ENCODE results near the gene WWOX. TPM values are rescaled to one million over a fixed set of nuclear protein-coding genes. Genes with fewer than 3 reads are reported as not detected.
"Not testable (repeated sequence)": the region's sequence is repeated elsewhere in the genome, so short reads cannot be mapped to it uniquely, and the experiment has no call there.

Gene WWOX
- total RNA-seq, 1 donor from 2014 or later, result 34.9 TPM

GRCh38 chr16:79213214-79213613, 1113.8 kb downstream of the WWOX start:
- no peaks in the 10 kb centered on the region for H3K27me3 ChIP-seq (ENCODE audit: control insufficient read depth, insufficient read depth, low read length)
- no peak for TF ChIP-seq CTCF (IDR thresholded peaks at IDR 0.05; ENCODE audit: insufficient read depth, low read length, poor library complexity, severe bottlenecking)
- H3K4me3 ChIP-seq (ENCODE audit: low read depth, low read length), result no peak overlapping the region

DNA sequence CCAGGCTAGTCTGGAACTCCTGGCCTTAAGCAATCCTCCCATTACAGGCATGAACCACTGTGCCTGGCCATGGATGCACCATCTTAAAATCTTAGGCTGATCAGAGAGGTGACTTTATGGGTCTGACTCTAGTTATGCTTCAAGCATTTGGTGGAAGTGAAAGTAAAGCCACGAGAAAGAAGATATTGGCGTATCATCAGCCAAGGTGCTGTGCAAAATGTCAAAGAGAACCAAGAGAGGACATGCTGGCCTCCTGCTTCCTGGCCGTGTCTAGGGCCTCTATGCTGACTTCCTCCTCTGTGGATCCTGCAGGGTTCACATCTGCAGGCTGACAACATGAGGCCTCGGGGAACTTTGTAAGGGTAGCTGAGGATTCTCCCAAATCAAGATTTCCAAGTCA, 1115.8 kb downstream of the WWOX start:
- Histone ChIP-seq H3K4me3 (ENCODE audit: low read depth, low read length) (no peak overlapping the region), H3K36me3 (ENCODE audit: control insufficient read depth, insufficient read depth, low read length) (no peaks in the 10 kb centered on the region), H3K27me3 (ENCODE audit: control insufficient read depth, insufficient read depth, low read length) (no peaks in the 10 kb centered on the region)
- DNase-seq (ENCODE audit: low read depth), result no peak
- no peak for TF ChIP-seq CTCF (IDR thresholded peaks at IDR 0.05; ENCODE audit: insufficient read depth, low read length, poor library complexity, severe bottlenecking)

More at GRCh38 chr16:79213214-79213613, 1113.8 kb downstream of the WWOX start:
- DNase-seq (ENCODE audit: low read depth), result no peak
- no peaks in the 10 kb centered on the region for H3K36me3 ChIP-seq (ENCODE audit: control insufficient read depth, insufficient read depth, low read length)

DNA sequence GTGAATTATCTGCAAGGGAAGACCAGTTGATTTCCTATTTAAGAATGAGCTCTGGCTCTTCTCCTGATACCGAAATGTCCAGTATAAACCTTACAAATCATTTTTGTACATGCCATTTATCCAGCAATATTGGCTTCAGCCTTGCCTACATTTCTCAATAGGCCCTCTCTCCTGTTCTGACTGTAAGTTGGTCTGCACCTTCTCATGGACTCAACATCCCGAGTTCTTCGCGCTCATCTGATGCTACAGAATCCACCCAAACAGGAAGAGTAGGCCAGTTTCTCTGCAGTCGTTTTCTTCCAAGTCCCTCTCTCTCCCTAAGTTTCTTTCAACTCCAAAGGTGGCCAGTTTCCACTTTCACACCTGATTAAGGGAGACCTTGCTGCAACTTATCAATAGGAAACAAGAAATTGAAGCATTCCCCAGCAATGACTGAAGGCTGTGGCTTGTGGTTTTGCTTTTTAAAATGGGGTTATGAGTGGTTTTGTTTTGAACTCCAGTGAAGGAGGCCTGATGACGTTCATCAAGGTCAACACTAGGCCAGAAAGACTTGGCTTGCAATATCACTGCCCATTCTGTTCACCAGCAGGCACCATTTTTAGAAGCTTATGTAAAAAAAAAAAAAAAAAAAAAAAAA, 1118.0 kb downstream of the WWOX start:
- Histone ChIP-seq H3K27me3 (ENCODE audit: control insufficient read depth, insufficient read depth, low read length) (no peaks in the 10 kb centered on the region), H3K36me3 (ENCODE audit: control insufficient read depth, insufficient read depth, low read length) (no peaks in the 10 kb centered on the region), H3K4me3 (ENCODE audit: low read depth, low read length) (no peak overlapping the region)
- no peak for TF ChIP-seq CTCF (IDR thresholded peaks at IDR 0.05; ENCODE audit: insufficient read depth, low read length, poor library complexity, severe bottlenecking)
- DNase-seq (ENCODE audit: low read depth), result no peak

DNA sequence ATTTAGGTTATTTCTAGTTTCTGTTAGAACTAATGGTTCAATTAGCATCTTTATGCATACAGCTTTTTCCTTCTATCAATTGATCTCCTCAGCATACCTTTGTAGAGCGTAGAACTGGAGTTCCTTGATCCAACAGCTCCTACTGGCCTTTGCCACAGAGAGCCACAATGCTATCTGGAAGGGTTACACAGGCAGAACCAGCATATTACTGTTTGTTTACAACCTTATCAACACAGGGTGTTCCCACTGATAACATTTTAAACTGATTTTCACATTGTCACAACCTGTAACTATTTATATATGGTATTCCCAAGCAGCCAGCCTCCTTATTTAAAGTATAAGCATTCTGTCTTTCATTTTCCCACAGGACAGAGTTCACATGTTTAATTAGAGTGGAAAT, 1118.9 kb downstream of the WWOX start:
- no peak for TF ChIP-seq CTCF (IDR thresholded peaks at IDR 0.05; ENCODE audit: insufficient read depth, low read length, poor library complexity, severe bottlenecking)
- H3K27me3 ChIP-seq (ENCODE audit: control insufficient read depth, insufficient read depth, low read length), result no peaks in the 10 kb centered on the region
- no peak for DNase-seq (ENCODE audit: low read depth)
- no peaks in the 10 kb centered on the region for H3K36me3 ChIP-seq (ENCODE audit: control insufficient read depth, insufficient read depth, low read length)
- H3K4me3 ChIP-seq (ENCODE audit: low read depth, low read length), result no peak overlapping the region

DNA sequence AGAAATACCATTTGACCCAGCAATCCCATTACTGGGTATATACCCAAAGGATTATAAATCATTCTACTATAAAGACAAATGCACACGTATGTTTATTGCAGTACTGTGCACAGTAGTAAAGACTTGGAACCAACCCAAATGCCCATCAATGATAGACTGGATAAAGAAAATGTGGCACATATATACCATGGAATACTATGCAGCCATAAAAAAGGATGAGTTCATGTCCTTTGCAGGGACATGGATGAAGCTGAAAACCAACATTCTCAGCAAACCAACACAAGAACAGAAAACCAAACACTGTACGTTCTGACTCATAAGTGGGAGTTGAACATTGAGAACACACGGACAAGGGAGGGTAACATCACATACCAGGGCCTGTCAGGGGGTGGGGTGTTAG, 1126.5 kb downstream of the WWOX start:
- H3K36me3 ChIP-seq (ENCODE audit: control insufficient read depth, insufficient read depth, low read length); H3K27me3 ChIP-seq (ENCODE audit: control insufficient read depth, insufficient read depth, low read length); H3K4me3 ChIP-seq (ENCODE audit: low read depth, low read length); DNase-seq (ENCODE audit: low read depth): not testable (repeated sequence)

DNA sequence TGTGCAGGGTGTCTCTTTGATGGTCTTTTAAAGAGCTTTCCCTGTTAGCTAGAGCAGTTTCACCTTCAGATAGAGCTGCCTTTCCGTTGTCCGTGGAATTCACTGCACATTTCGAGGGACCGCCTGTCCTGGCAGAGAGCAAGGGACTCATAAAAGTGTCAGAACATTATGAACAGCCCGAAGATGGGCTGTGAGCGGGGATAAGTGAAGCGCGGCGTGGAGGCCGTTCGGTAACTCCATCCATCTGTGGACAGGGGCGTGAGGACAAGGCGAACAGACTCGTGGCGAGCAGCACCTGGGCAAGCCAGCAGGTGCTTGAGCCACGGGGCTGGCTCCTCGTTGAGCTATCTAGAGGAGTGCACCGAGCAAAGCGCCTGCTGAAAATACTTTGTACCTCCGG, 1129.9 kb downstream of the WWOX start:
- H3K27me3 ChIP-seq (ENCODE audit: control insufficient read depth, insufficient read depth, low read length), result peaks cover 2% of the 10 kb centered on the region

DNA sequence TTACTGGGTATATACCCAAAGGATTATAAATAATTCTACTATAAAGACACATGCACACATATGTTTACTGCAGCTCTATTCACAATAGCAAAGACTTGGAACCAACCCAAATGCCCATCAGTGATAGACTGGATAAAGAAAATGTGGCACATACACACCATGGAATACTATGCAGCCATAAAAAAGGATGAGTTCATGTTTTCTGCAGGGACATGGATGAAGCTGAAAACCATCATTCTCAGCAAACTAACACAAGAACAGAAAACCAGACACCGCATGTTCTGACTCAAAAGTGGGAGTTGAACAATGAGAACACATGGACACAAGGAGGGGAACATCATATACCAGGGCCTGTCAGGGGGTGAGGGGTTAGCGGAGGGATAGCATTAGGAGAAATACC, 1146.2 kb downstream of the WWOX start:
- not testable (repeated sequence) for H3K36me3 ChIP-seq (ENCODE audit: control insufficient read depth, insufficient read depth, low read length); DNase-seq (ENCODE audit: low read depth); H3K4me3 ChIP-seq (ENCODE audit: low read depth, low read length)

More for the DNA sequence above, 1129.9 kb downstream of the WWOX start:
- no peak for DNase-seq (ENCODE audit: low read depth)
- Histone ChIP-seq H3K4me3 (ENCODE audit: low read depth, low read length) (no peak overlapping the region), H3K36me3 (ENCODE audit: control insufficient read depth, insufficient read depth, low read length) (no peaks in the 10 kb centered on the region)
- no peak for TF ChIP-seq CTCF (IDR thresholded peaks at IDR 0.05; ENCODE audit: insufficient read depth, low read length, poor library complexity, severe bottlenecking)

More for the DNA sequence above, 1146.2 kb downstream of the WWOX start:
- not testable (repeated sequence) for H3K27me3 ChIP-seq (ENCODE audit: control insufficient read depth, insufficient read depth, low read length)

All from kidney epithelial cell (primary cell).